Retinal pigment epithelial cell (primary cell): ENCODE measurements around the gene KIAA0040.

Source experiments
- DNase-seq: peaks from one replicate; pipeline ENCODE4 v3.0.0-alpha.2; 2010; ENCODE audit warnings: low read depth
- H3K4me3 ChIP-seq: 2 replicates; pipeline ENCODE4 v1.5.1; 2011; ENCODE audit warnings: mild to moderate bottlenecking, low read length, control low read depth, moderate library complexity
- TF ChIP-seq, protein P1 (sequence below): conservative IDR thresholded peaks from 2 replicates; pipeline ENCODE4 v1.5.1; 2011; ENCODE audit warnings: low read depth, low read length, control low read depth, inconsistent platforms

KIAA0040 gene

DNA sequence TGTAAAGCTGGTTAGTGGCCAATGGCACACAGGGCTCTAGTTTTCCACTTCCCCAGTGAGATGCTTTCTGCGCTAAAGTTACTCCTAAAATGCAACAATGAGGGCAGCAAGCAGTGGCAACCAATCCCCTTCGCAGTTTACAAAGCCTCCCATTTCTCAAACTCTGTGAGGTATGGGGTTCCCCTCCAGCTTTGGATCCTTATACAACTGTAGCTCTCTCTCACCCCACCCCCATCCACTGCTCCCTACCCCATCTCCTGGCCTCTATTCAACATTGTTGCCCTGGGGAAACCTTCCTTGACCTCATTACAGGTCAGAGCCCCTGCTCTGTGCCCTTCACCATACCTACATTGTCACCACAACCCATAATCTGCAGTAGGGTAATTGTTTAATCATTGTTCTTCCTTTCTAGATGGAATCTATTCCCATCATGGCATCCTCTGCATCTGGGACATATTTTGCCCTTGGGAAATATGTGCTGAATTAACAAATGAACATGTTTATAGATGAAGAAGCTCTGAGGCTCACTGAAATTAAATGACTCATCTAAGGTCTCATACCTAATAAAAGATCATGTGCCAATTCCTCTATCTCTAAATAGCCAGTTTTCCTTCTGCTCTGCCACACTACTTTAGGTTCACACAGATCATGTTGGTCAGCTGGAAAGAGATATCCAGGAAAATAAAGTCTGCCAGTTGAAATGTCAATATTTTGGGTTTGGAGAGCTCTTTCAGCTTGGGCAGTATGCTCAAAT, 12.6 kb downstream of the KIAA0040 start:
- no peak for DNase-seq
- TF ChIP-seq, protein P1, sequence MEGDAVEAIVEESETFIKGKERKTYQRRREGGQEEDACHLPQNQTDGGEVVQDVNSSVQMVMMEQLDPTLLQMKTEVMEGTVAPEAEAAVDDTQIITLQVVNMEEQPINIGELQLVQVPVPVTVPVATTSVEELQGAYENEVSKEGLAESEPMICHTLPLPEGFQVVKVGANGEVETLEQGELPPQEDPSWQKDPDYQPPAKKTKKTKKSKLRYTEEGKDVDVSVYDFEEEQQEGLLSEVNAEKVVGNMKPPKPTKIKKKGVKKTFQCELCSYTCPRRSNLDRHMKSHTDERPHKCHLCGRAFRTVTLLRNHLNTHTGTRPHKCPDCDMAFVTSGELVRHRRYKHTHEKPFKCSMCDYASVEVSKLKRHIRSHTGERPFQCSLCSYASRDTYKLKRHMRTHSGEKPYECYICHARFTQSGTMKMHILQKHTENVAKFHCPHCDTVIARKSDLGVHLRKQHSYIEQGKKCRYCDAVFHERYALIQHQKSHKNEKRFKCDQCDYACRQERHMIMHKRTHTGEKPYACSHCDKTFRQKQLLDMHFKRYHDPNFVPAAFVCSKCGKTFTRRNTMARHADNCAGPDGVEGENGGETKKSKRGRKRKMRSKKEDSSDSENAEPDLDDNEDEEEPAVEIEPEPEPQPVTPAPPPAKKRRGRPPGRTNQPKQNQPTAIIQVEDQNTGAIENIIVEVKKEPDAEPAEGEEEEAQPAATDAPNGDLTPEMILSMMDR, result no peak

DNA sequence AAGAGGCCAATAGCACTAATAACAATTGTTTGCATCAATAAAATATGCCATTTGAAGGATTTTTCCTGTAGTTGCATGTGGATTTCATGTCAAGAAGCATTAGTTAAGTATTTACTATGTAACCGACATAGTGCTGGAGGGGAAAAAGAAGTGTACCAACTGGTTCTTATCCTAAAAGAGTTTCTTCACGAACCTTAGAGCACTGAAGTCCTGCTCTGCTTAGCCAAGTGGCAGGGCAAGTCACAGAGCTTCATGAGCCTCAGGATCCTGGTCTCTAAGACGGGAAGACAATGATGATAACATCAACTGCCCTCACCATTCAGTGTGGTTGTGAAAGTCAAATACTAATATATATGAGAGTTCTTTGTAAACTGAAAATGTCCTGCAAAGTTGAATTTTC, 14.1 kb downstream of the KIAA0040 start:
- no peak overlapping the region for H3K4me3 ChIP-seq
- TF ChIP-seq, protein P1, result no peak
- DNase-seq, result no peak

More for the DNA sequence above, 12.6 kb downstream of the KIAA0040 start:
- H3K4me3 ChIP-seq, result no peak overlapping the region

DNA sequence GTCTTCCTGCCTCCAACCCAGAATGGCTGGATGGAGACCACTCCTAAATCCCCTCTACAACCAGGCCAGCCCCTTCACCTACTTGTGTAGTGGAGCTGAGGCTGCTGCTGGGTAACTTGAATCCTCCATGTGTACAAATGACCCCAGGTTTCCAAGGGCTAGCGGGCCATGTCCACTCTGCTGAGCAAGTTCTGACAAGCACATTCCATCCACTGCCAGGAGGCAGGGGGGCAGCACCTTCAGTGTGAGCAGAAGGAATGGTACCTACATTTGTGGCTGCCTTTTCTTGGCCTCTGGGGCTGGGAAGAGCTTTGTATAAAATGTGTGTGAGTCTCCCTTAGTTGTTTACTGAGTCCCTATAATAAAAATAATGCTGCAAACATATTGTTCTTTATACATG, 14.5 kb downstream of the KIAA0040 start:
- no peak for DNase-seq
- H3K4me3 ChIP-seq, result no peak overlapping the region
- TF ChIP-seq, protein P1, result no peak

DNA sequence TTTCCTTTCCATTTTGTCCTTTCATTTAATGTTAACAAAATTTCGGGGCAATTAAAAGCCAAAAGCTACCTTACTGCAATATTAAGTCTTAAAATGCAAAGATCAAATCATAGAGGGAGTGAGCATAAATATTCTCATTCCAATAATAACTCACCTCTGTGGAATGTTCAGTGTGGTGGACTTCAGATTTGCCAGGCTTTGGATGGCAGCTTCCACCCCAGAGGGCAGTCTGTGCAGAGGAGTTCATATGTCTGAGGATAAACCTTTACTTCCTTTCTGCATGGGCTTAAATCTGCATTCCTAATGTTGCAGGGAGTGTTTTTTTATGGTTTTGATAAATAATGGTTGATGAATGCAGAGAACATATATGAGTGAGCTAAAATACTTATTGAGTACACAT, 16.3 kb downstream of the KIAA0040 start:
- TF ChIP-seq, protein P1, result no peak
- no peak overlapping the region for H3K4me3 ChIP-seq

DNA sequence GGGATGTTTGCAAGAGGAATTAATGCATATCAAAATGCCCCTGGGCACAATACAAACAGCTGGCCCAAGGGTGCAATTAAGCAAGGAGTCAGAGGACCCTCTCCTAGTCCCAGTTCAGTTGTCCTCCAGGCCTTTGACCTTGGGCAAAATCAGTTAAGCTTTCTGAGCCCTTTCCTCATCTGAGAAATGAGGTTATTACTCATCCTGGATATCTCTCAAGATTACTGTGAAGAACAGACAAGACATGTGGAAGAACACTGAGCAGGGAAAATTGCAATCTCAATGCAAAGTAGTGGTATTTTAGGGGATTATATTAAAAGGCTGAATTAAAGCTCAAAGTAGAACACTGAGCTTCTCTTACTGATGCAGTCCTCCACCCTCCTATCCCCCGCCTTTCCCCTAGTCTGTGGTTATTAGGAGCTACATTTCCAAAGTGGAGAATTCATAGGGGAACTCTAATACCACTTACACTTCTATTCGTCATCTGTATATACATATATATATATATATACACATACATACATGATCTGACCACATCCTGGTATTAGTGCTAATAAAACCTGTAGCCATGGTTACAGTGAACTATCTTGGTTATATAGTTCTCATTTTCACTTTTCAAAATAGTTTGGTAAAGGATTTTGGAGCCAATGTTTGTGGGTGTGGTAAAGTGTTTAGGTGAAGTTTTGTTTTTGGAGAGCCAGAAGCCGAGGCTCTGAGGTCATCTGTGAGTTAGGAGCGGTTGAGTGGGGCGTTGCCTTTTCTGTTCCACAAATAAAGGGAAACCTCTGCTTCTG, 18.1 kb downstream of the KIAA0040 start:
- no peak for DNase-seq
- TF ChIP-seq, protein P1, result no peak
- H3K4me3 ChIP-seq, result no peak overlapping the region

More for the DNA sequence above, 16.3 kb downstream of the KIAA0040 start:
- DNase-seq, result no peak

DNA sequence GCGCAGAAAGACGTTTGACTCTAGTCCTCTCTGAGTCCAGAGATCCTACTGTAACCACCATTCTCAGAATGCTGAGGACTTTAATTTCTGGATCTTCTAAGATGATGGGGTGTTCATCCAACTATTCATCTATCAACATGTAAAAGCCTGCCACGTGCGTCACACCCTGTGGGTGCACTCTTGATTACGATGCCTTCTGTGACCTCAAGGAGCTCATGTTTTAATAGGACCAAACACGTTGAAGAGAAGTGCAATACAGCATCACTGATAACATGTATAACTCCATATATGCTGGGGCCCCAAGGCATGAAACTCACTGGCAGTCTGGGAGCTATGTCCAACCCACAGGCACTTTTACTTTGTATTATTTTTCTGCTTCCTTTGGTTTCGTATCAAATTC, 19.0 kb downstream of the KIAA0040 start:
- no peak overlapping the region for H3K4me3 ChIP-seq
- TF ChIP-seq, protein P1, result no peak
- DNase-seq, result no peak

DNA sequence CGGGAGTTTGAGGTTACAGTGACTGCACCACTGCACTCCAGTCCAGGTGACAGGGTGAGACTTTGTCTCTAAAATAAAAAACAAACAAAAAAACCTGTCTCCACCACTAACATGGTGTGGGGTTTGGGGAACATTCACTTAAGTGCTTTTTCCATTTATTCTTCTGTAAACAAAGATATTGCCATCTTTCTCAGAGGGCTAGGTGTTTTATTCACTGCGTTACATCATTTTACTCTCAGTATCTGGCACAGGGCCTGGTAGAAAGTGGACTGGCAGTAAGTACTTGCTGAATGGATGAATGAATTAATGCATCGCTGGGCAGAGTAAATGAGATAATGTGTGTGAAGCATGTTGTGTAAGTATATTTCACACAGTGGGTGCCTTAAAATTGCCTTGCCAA, 20.1 kb downstream of the KIAA0040 start:
- DNase-seq, result no peak
- no peak overlapping the region for H3K4me3 ChIP-seq
- TF ChIP-seq, protein P1, result no peak
